Activated naive CD4-positive, alpha-beta T cell (primary cell): ENCODE measurements around the gene DDX28.
"Not testable (repeated sequence)": the region's sequence is repeated elsewhere in the genome, so short reads cannot be mapped to it uniquely, and the experiment has no call there.

Experiments
- DNase-seq, 4 experiments: peaks; one replicate each; lab custom pipeline; 2025; lab: John Stamatoyannopoulos, UW

Gene DDX28

DNA sequence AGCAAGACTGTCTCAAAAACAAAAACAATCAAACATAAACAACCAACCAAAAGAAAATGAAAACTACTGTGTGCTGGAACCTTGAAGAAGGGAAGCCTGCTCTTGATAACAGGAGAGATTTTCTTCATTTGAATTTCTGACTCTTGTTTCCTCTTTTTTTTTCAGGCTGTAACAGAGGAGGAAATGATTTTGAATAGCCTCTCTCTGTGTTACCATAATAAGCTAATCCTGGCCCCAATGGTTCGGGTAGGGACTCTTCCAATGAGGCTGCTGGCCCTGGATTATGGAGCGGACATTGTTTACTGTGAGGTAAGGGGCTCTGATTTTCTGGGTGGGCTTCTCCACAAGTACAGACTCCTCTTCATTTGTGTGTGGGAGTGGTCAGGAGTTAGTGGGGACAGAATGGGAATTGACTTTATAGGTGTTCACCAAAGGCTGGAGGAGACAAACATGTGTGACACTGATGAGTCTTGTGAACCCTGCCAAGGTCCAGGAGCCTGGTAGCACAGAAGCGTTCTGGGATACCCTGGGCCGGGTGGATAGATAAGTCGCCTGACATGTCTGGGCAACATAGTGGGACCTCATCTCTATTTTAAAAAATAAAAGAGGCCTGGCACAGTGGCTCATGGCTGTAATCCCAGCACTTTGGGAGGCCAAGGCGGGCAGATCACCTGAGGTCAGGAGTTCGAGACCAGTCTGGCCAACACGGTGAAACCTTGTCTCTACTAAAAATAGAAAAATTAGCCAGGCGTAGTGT is 15.0 kb upstream of the DDX28 start:
- no peak for DNase-seq

DNA sequence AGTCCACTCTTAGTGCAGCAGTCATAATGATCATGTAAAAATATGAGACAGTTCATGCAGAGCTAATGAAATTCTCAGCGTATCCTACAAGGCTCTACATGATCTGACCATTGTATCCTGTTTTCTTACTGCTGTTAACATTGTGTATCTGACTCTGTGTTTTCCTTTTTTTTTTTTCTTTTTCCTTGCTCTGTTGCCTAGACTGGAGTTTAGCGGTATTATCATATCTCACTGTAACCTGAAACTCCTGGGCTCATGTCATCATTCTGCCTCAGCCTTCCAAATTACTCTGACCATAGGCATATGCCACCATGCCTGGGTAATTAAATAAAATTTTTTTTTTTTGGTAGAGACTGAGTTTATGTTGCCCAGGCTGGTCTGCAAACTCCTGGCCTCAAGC is 12.2 kb upstream of the DDX28 start:
- DNase-seq = no peak

DNA sequence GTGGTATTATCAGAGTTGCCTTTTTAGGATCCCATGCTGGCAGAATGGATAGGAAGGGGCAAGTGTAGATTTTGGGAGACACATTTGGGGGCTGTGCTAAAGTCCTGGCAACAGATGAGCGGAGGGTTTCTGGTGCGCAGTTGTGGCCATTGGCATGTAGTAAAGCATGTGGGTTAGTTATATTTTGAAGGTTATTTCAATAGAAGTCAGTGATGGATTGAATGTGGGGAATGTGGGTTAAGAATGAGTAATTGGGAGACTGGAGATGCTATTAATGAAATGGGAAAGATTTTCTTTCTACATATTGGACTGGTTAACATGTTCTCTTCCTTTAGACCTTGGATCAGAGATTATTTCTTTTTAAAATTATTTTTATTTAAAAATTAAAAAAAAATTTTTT is 10.1 kb upstream of the DDX28 start:
- no peak for DNase-seq

DNA sequence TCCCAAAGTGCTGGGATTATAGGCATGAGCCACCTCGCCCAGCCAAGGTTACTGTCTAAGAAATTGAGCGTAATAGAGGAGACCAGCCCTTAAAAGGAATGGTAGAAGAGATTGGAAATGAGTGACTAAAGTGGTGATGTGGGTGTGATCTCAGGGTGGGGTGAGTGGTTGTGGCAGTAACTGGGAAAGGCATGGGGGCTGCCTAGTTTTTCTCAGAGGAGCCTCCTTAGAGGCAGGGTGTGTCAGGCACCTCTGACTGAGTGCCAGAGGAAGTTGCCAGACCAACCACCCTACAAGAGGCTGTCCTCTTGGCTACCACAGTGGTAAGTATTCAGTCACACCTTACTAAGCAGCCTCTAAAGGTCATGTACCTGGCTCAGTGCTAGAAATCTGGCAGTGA is 8.9 kb upstream of the DDX28 start:
- DNase-seq = no peak

DNA sequence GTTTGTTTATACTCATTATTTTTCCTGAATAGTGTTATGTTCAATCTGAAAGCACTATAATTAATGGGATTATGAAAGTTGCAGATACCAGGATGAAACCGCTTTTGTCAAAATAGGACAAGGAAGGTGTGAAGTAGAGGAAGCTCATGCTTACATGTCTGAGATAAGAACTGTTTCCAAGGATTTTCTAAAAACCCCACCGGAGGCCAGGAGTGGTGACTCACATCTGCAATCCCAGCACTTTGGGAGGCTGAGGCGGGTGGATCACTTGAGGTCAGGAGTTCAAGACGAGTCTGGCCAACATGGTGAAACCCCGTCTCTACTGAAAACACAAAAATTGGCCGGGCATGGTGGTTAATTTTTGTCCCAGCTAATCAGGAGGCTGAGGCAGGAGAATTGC is 7.1 kb upstream of the DDX28 start:
- DNase-seq = not testable (repeated sequence)

DNA sequence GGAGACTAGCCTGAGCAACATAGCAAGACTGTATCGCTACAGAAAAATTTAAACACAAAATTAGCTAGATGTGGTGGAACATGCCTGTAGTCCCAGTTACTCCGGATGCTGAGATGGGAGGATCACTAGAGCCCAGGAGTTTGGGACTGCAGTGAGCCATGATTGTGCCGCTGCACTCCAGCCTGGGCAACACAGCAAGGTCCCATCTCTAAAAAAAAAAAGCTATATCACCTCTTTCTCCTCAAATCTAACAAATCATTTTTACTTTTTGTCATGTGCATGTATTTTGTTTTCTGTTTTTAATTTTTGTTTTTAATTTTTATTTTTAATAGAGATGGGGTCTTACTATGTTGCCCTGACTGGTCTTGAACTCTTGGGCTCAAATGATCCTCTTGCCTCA is 6.0 kb upstream of the DDX28 start:
- no peak for DNase-seq

DNA sequence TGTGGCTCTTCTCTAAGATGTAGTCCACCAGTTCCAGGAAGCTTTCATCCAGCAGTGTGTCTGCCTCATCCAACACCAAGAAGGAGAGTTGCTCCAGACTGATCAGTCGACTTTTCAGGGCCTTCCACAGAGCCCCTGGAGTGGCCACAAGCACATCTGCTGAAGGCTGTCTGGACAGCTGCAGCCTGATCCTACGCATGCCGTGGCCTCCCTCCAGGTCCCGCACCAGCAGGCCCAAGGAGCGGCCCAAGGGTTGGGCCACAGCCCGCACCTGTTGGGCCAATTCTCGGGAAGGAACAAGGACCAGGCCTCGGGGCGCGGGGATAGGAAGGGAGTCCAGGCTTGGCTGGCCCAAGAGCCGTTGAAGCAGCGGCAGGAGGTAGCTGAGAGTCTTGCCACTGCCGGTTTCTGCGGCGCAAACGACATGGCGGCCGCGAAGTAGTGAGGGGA is 729 bp downstream of the DDX28 start:
- no peak for DNase-seq

DNA sequence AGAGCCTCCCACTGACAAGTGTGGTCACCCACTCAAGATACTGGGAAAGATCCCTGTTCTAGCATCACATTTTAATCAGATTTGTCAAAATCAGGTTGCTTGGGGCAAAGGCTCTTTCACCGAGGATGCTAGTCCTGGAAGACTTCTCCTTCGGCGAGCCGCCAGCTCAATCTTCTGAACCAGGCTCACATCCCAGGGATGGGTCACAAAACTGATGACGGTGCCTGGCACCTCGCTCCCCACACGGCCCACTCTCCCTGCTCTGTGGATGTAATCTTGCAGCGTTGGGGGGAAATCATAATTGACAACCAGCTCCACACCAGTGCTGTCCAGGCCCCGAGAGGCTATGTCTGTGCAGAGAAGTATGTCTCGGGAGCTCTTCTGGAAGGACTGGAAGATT is 1.5 kb downstream of the DDX28 start:
- no peak for DNase-seq

DNA sequence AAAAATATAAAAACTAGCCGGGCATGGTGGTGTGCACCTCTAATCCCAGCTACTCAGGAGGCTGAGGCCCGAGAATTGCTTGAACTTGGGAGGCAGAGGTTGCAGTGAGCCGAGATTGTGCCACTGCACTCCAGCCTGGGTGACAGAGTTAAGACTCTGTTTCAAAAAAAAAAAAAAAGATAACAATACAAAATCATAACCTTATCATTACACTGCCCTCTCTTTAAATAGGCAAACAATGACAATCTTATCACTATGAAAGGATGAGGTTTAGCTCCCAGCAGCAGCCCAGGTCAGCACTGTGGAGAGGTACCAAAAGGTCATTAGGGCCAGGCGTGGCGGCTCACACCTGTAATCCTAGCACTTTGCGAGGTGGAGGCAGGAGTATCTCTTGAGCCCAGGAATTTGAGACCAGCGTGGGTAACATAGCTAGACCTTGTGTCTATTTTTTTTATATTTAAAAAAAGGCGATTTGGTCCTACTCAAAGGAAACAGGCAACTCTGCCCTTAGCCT is 3.8 kb downstream of the DDX28 start:
- no peak for DNase-seq

DNA sequence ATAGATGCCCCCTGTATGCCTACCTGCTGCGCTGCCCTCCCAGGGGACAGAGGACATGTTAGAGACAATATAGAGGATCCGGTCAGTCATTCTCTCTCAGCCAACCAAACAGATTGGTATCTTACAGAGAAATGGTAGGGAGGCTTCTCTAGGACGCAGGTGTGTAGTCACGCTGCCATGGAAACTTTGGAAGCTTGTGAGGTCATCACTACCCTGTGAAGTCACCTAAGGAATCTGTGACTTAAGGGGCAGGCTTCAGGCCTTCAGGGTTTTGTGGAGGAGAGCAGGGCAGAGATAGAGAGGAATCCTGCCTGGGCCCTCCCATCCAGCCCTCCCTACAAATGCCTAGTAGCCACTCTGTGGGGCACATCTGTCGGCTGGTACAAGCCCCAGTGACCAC is 7.4 kb downstream of the DDX28 start, which contains the start of gene DPEP2NB:
Gene DPEP2NB, minus strand, starts transcription at position 231 of the 400 bp plus-strand sequence. Its CDS starts 141 bp downstream, at position 90.
- DNase-seq = no peak

DNA sequence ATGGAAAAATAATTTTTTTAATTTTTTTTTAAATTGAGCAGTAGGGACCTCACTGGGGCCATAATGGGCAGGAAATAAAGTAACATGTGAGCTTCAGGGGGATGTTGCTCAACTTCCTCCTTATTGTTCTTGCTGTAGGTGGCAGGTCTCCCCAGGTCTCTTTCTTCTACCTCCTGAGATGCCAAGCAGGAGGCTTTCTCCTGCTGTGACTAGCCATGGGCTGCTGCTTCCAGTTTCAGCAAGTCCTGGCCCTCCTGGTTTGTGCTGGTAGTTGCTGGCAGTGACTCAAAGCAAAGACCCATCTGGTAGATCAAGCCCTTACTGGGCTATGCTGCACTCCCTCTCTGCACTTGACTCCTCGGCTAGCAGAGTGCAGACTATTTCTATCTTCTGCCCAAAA is 9.6 kb downstream of the DDX28 start:
- DNase-seq = no peak

DNA sequence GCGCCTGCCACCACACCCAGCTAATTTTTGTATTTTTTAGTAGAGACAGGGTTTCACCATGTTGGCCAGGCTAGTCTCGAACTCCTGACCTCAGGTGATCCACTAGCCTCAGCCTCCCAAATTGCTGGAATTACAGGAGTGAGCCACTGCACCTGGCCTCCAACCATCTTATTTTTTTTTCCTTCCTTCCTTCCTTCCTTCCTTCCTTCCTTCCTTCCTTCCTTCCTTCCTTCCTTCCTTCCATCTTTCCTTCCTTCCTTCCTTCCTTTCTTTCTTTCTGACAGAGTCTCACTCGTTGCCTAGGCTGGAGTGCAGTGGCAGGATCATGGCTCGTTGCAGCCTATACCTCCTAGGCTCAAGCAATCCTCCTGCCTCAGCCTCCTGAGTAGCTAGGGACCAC is 13.2 kb downstream of the DDX28 start:
- not testable (repeated sequence) for DNase-seq

DNA sequence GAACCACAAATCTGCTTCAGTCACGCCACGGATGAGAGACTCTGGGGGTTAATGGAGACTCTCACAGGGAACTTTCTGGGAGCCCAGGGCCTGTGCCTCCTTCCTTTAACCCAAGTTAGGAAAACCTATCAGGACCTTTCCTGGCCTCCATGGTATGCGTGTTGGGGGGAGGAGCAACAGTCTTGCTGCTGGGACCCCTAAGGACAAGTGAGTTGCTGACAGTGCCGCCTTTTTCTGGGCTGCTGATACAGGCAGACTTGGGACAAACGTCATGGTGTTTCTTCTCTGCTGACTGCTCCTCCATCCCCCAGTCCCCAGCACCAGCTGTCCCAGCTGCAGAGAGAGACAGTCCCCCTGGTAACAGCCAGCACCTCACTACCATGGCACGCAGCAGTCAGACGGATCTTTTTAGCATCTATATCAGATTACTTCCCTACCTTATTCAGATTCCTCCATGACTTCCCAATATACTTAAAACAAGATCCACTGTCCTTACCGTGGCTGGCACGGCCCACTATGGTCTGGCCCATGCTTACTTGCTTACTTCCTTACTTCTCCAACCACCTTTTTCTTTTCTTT is 13.8 kb downstream of the DDX28 start:
- no peak for DNase-seq

DNA sequence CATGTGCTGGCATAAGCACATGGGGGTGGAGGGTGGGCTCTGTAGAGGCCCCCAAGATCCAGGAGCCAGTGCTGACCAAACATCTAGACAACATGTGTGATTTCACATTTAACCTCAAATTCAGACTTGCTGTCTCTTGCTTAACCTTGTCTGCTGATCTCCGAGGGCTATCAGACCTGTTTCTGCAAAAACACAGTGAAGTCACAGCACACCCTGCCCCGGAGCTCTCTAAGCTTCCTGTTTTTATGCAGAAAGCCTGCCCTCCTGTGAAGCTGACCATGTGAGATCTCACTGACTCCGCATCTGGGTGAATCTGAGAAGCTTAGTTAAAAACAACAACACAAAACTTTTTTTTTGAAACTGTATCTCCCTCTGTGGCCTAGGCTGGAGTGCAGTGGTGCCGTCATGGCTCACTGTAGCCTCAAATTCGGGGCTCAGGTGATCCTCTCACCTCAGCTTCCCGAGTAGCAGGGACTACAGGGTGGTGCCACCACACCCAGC is 17.2 kb downstream of the DDX28 start:
- peak in 2 of 4 experiments; percentile 35 to 50 for DNase-seq

DNA sequence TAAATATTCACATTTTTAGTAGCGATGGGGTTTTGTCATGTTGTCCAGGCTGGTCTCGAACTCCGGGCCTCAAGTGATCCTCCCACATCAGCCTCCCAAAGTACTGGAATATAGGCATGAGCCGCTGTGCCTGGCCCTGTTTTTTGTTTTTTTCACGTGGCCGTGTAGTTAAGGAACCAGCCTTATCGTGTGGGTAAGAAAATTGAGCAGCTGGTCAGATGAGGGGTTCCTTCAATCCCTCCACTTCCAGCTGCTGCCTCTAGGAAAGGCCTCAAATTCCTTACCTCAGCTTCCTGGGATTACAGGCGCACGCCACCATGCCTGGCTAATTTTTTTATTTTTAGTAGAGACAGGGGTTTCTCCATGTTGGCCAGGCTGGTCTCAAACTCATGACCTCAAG is 17.8 kb downstream of the DDX28 start:
- DNase-seq = no peak

DNA sequence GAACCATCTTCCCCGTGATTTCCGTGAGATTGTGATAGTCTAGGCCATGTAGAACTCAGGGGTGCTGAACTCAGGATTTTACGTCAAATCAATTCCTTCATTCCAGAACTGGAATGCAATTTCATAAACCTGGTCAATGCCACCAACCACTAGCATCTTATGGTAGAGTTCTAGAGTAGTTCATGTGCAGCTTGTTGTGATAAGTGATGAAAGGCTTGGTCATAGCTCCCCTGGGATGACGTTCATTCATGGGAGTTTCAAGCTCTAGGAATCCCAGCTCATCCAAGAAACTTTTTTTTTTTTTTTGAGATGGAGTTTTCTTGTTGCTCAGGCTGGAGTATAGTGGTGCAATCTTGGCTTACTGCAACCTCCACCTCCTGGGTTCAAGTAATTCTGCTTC is 20.0 kb downstream of the DDX28 start:
- no peak for DNase-seq

DNA sequence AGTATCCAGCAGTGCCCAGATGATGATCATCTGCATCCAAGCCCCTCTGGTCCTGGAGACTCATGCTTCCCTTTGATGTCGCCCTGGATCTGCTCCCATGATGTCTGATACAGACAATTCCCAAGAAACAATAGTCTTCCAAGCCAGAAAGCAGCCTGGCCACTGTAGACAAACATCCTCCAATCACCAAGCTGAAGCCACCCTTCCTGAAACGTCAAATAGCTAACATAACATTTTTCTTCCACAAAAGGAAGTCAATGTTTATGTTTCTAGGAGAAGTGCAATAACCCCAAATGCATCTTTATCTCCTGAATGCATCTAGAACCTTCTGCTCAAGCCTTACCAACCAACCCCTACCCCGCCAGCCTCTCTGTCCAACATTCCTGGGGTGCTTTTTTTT is 22.6 kb downstream of the DDX28 start:
- DNase-seq = no peak

DNA sequence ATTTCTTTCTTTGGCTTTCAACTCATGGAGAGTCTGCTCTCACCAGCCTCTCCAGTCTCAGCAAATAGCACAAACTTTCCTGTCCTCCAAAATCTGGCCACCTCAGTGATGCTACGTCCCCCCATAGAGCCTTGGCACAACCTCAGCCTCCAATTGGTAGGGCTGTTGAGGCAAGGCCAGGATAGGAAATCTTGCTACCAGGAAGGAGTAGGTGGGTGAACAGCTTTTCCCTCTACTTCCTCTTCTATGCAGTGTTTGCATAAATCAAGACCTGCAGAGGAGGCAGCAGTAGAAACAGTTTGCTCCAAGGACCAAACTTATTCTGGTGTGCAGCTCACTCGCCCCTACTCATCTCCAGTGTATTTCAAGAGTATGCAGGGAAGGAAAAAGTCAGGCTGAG is 23.0 kb downstream of the DDX28 start:
- no peak for DNase-seq

DNA sequence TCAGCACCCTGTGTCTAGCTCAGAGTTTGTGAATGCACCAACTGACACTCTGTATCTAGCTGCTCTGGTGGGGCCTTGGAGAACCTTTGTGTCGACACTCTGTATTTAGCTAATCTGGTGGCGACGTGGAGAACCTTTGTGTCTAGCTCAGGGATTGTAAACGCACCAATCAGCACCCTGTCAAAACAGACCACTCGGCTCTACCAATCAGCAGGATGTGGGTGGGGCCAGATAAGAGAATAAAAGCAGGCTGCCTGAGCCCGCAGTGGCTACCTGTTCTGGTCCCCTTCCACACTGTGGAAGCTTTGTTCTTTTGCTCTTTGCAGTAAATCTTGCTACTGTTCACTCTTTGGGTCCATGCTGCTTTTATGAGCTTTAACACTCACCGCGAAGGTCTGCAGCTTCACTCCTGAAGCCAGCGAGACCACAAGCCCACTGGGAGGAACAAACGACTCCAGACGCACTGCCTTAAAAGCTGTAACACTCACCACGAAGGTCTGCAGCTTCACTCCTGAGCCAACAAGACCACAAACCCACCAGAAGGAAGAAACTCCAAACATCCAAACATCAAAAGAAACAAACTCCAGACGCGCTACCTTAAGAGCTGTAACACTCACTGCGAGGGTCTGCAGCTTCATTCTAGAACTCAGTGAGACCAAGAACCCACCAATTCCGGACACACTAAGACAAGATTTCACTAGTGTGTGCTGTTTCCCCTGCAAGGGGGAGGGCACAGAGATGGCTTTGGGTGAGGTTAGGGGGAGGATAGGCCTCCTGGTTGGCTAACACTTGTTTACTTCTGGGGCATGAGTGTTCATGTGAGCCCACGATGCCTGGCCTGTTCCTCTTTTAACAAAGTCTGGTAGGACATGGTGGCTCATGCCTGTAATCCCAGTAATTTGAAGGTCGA is 24.0 kb downstream of the DDX28 start, which contains the start of gene DPEP2:
Gene DPEP2, minus strand, starts transcription at position 706 of the 910 bp plus-strand sequence. CDS start 6,272 bp downstream, outside the sequence.
- DNase-seq = peak in 2 of 4 experiments; percentile 47 to 50

DNA sequence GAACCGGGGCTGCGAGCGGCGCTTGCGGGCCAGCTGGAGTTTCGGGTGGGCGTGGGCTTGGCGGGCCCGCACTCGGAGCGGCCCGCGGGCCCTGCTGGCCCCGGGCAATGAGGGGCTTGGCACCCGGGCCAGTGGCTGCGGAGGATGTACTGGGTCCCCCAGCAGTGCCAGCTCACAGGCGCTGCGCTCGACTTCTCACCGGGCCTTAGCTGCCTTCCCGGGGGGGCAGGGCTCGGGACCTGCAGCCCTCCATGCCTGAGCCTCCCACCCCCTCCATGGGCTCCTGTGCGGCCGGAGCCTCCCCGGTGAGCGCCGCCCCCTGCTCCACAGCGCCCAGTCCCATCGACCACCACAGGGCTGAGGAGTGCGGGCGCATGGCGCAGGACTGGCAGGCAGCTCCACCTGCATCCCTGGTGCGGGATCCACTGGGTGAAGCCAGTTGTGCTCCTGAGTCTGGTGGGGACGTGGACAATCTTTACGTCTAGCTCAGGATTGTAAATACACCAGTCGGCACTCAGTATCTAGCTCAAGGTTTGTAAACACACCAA is 24.7 kb downstream of the DDX28 start:
- DNase-seq = not testable (repeated sequence)

DNA sequence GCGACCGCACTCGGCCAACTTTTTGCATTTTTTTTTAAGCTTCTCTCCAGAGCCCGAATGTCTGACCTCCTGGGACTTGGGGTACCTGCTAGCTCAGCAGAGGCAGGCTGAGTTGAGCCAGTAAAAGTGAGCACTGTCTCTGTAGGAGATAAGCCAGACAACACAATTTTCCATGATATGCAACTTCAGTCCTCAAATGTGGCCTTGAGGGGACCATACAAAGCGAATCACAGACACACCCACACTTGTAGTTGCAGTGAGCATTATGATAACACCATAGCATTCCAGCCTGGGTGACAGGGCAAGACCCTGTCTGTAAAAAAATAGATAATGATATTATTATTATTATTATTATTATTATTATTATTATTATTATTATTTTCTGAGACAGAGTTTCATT is 26.4 kb downstream of the DDX28 start:
- DNase-seq = no peak

DNA sequence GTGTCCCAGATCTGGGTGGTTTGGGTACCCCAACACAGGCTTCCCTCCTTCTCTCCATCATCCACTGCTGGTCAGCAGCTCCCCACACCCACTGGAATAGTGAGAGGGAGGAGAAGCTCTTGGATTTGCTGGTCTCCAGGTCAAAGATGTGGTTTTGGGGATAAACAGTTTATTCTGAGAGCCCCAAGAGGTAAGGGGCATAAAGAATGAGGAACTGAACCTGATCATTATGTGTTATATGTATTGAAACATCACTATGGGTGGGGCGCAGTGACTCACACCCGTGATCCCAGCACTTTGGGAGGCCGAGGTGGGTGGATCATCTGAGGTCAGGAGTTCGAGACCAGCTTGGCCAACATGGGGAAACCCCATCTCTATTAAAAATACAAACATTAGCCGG is 27.6 kb downstream of the DDX28 start:
- DNase-seq = no peak
